ENCODE data around the gene USH1C.

Gene USH1C

DNA sequence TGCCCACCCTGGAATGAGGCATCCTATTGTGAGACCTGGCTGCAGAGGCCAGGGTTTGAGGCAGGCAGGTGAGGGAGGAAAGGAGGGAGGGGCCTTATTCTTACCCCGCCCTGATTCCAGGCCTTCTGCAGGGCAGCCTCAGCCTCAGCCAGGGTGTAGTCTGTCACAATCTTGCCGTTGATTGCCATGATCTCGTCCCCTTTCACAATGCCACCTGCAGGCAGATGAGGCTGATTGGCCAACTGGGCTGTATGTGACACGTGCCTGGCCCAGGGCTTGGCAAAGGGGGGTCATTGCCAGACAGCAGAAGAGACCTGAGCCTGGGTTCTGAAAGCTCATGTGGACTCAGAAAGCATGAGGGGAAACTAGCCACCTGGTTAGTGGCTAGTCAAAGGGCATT is 46.2 kb downstream of the USH1C start:
- DNase-seq: no peak

DNA sequence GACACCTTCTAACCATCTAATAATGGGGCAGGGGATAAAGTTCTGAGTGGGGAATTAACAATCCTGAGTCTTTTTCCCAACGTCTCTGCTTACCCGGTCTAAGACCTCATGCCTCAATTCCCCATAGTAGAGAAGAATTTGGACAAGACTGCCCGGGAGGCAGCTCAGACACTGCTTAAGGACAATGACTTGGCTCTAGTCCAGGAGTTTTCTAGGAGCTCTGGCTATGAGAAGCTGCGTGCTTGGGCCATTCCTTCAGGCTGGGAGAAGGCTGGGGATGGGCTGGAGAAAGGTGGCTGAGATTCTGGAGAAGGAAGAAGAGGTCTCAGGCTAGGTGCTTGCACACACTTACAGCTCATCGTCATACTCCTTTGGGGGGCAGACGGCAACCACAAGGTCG is 47.8 kb downstream of the USH1C start:
- no peak for DNase-seq

DNA sequence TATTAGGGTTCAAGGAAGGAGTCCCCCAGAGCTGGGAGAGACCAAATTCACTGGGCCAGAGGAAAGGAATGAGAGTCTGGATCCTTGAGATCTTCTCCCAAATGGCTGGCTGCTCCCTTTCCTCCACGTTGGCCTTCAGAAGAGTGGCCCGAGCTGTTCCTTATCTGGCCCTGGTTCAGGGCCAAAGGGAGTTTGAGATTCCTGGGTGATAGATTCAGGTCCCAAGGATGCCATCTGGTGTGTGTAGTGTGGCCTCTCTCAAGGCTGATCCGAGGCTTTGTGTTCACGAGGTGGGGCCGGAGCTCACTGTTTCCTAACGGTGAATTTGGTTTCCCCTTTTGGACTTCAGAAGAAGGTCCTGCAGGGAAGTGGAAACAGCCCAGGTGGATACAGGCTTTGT is 50.2 kb downstream of the USH1C start:
- DNase-seq: no peak

DNA sequence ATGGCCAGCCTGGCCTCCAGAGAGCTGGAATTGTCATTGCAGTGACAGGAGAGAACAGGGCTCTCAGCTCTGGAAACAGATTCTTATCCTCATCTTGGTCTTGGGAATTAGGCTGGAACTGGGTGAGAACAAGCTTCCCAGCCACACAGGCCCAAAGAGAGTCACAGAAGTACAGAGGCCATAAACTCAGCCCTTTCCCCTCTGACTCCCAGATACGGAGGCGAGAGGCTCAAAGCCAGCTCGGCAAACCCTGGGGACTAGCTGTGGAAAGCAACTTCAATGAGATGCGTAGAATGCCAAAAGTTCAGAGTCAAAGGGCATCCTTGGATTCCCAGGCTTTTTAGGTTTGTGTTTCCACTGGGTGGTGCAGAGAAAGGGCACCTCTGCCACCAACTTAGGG is 53.3 kb downstream of the USH1C start:
- DNase-seq: no peak

DNA sequence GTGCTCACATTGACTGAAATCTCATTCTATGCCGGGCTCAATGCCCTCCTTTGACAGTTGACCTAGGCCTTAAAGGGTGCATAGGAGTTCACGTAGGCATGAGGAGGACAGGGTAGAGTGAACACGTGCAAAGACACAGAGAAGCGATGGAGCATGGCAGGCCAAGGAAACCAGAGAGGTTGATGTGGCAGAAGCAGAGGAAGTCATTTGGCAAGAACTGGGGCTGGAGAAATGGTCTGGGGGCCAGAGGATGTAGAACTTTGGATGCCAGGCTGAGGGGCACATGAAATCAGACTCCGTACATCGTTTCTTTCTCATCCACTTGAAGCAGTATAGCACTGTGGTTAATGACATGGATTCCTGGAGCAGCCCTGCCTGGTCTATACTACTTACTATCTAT is 54.0 kb downstream of the USH1C start:
- no peak for DNase-seq

DNA sequence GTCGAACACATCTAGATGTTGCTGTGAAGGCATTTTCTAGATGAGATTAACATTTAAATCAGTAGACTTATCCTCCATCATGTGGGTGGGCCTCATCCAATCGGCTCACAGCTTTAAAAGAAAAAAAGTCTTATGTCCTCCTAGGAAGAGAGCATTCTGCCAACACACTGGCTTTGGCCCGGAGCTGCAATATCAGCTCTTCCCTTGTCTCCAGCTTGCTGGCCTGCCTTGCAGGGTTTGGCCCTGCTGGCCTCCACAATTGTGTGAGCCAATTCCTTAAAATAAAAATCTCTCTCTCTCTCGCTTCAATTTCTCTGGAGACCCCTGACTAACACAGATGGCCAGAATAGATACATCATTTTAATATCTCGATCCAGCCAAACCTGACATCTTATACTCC is 54.5 kb downstream of the USH1C start:
- DNase-seq: no peak

DNA sequence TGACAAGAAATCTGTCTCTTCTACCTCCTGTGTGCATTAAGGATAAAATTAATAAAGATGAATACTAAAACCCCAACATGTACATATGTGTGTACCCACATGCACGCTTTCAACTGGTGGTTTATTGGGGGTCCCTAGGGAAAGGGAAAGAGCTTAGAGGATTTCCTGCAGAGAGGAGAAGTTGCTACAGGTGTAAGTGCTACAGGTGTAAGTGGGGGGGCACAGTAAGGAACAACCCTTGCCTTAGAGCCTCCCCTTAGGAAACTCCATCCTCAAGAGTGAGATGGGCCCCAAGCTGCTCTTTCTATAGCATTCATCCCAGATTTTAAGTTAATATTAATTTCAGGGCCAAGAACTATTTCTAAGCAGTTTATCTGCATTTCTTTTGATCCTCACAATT is 55.7 kb downstream of the USH1C start:
- DNase-seq: no peak

DNA sequence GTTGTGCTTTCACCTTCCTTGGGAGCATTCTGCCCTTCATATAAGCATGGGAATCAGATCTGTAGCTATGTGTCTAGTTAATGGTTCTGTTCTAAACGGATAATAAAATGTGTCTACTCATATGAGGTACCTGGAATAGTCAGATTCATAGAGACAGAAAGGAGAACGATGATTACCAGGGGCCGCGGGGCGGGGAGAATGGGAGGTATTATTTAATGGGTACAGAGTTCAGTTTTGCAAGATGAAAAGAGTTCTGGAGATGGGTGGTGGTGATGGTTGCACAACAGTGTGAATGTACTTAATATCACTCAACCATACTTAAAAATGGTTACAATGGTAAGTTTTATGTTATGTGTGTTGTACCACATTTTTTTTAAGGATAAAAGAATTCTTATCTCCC is 57.6 kb downstream of the USH1C start:
- no peak for DNase-seq

DNA sequence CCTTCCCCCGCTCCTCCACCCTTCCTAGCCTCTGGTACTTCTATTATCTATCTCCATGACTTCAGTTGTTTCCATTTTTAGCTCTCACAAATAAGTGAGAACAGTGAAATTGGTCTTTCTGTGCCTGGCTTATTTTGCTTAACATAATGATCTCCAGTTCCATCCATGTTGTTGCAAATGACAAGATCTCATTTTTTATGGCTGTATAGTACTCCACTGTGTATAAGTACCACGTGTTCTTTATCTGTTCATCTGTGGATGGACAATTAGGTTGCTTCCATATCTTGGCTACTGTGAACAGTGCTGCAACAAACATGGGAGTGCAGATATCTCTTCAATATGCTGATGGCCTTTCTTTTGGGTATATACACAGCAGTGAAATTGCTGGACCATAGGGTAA is 60.7 kb downstream of the USH1C start:
- DNase-seq: no peak

DNA sequence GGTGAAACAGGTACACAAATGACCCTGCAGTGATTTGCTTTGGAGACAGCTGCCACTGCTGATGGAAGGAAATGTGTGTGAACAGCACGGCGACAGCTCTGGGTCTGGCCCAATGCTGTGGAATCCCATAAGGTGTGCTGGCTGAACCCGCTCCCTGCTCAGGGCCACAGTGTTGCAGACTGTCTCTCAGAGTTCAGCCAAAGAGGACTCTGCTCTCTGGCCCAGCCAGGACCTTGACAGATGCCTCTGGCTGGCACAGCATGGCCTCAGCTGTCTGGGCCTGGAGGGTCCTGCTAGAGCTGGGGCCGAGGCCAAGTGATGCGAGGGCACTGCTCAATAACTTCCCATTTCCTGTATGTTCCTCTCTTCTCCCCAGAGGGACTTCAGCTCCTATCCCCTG is 62.3 kb downstream of the USH1C start:
- no peak for DNase-seq

DNA sequence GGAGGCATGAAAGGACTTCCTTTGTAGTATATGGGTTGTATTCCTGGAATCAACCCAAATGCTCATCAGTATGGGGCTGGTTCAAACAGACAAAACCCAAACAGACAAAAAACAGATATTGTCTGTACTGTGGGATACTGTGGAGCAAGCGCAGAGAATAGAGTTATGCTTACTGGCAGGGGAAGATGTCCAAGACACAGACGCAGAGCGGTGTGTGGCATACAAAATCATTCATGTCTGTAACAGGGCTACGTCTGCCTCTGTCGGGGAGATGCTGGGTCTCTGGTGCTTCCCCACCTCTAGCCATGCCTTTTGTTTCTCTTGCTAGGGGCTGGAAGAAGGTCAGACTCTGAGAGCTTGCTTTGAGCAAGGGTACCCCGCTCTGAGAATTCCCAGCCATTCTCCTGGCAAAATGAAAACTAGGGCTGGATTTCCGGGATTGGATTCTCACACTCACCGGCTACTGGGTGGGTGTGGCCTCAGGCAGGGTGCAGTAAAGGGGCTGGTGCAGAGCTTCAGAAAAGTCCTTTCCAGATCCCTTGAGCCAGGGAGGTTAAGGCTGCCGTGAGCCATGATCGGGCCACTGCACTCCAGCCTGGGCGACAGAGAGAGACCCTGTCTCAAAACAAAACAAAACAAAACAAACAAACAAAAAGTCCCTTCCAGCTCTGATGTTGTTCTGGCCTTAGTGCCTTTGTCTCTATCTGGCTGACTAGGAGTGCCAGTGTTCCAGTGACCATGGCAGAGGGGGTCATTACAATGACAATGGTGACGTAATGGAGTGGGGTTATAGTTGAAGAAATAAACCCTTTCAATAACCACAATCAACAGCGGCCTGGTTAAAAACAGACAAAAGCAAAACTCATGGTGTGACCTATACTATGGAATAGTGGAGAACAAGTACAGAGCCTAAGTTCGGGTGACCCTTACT is 64.7 kb downstream of the USH1C start:
- DNase-seq: no peak

DNA sequence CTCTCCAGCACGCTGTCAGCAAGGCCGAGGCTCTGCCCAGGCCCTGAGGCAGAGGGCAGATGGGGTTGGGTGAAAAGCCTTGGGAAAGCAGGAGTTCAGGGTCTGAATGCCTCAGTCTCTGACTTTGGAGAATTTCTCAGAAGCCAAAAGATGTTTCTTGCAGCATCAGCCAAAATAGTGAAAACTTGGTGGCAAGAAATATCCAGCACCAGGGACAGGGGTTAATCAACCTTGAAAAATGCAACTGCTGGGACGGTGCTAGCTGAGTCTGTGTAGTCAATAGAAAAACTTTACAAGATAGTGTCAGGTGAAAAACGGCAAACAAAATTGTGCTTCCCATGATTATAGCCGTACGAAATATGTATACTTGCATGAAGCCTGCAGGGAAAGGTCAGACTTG is 66.1 kb downstream of the USH1C start:
- no peak for DNase-seq

DNA sequence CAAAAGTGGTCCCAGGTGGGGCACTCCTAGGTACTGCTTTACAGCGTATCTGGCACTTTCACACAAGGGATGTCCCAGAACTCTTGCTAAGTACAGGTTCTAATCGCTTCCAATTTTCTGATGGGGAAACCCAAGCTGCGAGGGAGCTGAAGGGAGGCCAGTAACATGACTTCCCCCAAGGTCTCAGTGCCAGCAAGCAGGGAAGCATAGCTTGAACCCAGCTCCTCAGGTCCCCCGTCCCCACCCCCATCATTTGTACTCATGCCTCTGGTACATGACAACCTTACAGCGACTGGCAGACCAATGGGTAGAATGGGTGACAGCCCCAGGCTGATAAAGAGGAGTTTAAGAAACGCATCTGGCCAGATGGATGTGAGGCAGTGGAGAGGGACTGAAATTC is 66.9 kb downstream of the USH1C start:
- DNase-seq: no peak

DNA sequence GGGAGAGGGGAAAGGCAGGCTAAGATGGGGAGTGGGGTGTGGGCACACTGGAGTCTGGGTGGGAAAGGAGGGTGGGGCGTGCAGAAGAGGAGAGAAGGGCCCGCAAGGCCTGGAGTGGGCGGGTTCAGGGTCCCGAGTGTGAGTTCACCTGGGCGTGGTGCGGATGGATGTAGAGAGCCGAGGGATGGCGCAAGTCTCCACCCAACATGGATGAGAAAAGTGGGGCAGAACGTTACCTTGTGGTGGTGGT is 67.2 kb downstream of the USH1C start:
- DNase-seq: no peak

DNA sequence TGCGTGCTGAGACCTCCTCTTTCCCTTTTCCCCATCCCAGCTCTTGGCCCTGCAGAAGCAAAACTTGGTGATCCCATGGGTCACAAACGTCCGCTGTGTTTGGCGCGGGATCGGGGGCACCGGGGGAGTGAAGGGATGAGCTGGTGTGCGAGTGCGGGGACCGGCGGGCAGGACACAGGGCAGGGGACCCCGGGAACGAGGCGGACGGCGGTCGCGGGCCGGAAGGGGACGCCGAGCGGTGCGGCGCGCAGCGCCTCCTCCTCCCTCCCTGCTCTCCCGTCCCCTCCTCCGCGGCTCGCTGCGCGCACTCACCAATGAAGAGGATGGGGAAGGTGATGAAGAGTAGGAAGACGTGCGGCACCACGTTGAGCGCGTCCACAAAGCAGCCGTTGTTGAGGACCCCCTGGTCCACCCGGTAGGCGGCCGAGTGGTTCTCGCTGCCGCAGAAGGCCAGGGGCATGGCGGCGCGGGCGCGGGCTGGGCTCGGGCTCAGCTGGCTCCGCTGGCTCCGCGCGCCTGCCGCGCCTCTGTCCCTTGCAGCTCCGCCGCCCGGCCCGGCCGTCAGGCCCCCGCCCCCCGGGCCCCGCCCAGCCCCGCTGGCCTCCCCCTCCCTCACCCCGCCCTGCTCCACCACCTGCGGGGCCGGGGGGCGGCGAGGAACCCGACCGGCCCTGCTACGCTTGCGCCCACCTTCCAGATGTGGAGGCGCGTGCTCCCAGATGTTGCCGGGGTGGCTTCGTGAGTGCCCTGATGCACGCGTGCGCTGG is 67.7 kb downstream of the USH1C start, which contains the start of gene ABCC8:
Gene ABCC8 (minus strand): TSS at position 529 of the 767 bp plus-strand sequence. CDS start 69 bp downstream, at position 460.
- no peak for DNase-seq

DNA sequence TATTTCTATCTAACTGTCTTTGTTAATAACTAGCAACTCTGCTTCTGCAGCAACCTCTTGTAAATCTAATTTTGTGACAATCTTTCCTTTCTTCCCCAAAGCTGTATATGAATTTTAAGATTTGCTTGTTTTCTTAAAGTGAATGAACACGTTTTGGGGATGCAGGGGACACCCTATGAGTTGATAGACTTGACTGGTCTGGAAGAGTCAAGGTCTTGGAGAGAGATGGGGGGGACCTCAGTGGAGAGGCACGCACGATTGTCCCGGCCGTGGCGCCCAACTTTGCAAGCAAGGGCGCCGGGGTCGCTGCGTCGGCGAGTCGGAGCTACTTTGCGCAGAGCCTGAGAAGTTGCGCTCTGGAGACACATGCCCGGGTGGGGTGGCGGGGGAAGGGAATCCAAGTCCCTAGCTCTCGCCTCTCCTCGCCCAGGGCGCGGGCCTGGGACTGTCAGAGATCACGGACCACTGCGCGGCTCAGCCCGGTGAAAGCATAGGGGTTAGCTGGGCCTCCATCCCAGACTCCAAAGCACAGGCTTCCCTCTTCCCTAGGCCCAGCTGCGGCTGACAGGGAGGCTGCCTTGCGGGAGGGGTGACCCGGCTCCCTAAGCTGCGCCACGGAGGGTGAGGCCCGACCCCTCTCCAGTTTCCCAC is 68.4 kb downstream of the USH1C start:
- DNase-seq: no peak

DNA sequence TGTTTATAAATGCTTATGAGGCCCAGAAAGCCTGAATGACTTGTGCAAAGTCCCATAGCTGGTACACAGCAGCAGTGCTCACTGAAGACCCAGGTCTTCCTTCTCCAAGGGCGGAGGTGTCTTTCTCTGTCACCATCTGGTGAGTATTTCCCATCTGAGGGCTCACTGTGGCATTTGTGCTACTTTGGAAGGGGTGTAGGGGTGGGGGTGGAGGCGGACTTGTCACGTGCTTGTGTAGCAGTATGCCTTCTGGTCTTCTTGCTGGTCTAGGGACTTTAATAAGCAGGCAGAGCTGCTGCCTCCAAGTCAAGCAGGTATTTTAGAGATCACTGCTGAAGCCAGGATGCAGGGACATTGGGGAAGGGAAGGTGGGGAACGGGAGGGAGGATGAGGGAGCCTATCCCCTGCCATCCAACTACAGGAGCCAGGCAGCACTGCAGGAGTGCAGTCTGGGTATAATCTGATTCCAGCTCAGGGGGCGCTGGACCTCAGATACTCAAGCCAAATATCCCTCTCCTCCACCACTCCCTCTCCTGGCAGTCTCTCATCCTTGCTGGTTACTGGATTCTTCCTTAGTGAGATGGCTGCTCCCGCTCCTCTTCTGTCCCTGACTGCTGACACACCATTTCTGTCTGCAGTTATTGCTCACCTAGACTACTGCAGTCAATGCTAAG is 71.0 kb downstream of the USH1C start:
- no peak for DNase-seq

DNA sequence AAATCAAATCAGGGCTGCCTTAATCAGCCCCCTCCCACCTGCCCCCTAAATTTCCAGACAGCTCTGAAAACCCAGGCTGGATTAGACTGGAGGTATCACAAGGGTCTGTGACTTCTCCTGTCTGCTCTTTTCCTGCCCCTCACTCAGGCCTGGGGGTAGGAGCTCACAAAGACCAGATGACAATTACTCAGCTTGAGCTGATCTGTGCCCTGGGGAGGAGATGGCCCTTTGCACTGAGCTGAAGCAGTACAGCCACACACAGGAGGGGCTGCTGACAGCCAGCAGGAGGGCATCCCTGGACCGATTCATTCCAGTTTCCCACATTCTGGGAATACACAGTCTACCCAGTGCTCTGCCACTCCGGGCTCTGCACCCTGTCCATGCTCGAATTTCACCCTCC is 71.7 kb downstream of the USH1C start:
- DNase-seq: no peak

DNA sequence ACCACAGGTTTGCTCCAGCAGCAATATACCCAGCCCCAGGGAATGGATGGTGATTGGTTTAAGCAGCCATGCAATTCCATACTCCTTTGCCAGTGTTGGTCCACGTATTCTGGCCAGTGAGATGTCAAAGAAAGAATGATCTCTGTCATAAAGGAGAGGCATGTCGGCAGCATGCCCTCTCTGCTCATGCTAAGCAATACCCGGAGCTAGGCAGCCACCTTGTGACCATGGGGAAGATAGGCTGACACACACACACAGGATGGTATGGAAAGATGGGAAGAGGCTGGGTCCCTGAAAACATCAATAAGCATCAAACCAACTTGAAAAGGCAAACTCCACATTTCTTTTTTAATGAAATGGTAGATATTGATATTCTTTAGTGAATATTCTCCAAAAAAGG is 72.7 kb downstream of the USH1C start:
- no peak for DNase-seq

DNA sequence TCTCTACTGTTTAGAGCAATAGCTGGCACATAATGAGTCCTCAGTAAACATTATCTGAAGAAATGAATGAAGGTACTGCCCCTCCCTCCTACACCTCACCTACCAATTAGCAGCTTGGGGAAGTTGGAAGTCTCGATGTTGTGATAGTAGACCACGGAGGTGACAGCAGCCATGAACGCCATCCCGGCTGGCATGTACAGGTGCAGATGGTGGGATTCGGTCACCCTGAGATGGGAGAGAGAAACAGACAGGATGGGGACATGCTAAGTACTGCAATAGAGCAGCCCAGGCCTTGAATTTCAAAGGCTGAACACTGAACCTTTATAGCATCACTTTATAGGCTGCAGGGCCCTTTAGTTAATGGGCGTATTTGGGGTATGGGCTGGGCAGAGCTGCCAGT is 74.2 kb downstream of the USH1C start:
- no peak for DNase-seq

DNA sequence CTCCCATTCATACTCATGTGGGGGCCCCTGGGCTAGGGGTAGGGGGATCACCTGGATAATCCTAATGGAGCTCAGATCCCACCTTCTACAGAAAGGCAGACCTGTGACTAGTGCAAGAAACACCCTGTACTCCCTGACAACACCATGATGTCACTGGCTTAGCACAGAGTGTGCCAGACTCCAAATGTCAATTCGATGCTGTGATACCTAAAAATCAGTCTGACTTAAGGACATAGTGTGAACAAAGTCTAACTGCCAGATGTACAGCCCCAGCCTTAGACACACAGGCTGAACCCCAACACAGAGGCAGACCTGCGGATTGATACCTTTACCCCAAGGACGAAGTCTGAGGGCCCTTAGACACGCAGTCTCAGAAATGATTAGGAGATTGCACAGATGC is 76.1 kb downstream of the USH1C start:
- DNase-seq: no peak

DNA sequence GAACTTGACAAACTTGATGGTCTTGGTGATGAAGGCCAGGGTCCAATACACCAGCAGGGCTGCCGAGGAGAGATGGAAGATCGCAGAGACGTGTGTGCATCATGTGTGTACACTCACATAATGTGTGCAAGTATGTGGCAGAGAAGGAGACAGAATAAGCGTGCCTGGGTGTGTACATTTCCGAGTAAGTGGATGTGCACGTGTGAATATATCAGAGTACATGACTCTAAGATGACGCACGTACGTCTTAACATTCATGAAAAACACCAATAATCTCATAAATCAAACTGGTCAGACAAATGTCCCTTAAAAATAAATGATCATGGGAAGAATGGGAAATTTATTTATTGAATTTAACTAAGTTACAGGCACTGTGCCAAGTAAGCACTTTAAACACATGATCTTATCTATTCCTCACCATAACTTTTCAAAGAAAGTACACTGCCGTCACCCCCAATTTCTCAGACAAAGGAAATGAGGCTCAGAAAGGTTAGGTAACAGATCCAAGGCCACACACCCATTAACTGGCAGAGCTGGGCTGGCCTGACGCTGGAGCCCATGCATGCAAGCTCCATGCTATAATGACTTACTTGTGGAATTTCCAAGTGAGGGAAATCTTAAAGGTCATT is 80.6 kb downstream of the USH1C start:
- DNase-seq: no peak

DNA sequence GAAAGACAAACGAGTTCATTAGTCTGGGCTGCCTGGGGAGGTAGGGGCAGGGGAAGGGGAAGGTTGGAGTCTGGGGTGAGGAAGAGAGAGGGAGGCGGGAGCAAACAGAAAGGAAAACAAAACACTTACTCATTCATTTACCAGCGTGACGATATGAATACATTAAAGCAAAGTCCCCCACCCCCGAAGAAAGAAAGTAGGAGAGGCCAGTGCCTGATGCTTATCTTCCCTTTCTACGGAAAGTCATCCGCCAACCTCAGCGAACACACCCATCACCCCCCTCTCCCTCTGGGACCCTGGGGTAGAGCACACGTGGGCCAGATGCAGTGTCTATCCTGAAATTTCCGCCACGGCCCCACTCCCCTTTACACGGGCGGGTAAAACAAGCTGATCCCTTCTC is 81.3 kb downstream of the USH1C start:
- DNase-seq: no peak

All from activated CD4-positive, alpha-beta T cell treated with anti-CD3 and anti-CD28 coated beads for 4 hours (primary cell).